Measurements from ENCODE around the gene C16orf86. TPM values are rescaled to one million over a fixed set of nuclear protein-coding genes. Genes with fewer than 3 reads are reported as not detected.

Gene C16orf86
- total and polyA plus RNA-seq, 12 donors, result 0.57 to 17.9 (median 8.0) TPM

- DNase-seq, result no peak
- Histone ChIP-seq H3K4me1 (replicated peaks in 1 of 2) (peaks cover 21 to 47% of the 10 kb centered on the region in 2 donors), H3K27me3 (no peaks in the 10 kb centered on the region), H3K36me3 (replicated peaks in 1 of 2) (no peaks in the 10 kb centered on the region), H3K27ac (no peak overlapping the region), H3K9me3 (replicated peaks in 1 of 3) (no peaks in the 10 kb centered on the region), H3K4me3 (no peak overlapping the region)
- WGBS, 4 donors, result 84 to 91% (median 88%) methylated on average over 7 to 10 of the region's 10 CpGs
- intact Hi-C loops (cut with DNase I), result loop anchor here (5.0 to 10.0 kb wide), 5 partner anchors 133 to 365 kb away; no protein-coding TSS in a partner anchor
- TF ChIP-seq CTCF (IDR thresholded peaks at IDR 0.05) (no peak), POLR2A (IDR thresholded peaks at IDR 0.05) (no peak)
Measured at GRCh38 chr16:67669499-67670101, 3.0 kb downstream of the C16orf86 start.

- no peaks in the 10 kb centered on the region for H3K27me3 ChIP-seq
- 30 to 35% (median 31%) methylated on average over 4 of the region's 4 CpGs for WGBS, 4 donors
- DNase-seq, result peak in 3 of 7 donors; percentile 53 to 67 (median 59)
- intact Hi-C loops (cut with DNase I), result loop anchor here (5.0 to 10.0 kb wide), 4 partner anchors 142 to 362 kb away; no protein-coding TSS in a partner anchor
- TF ChIP-seq POLR2A (IDR thresholded peaks at IDR 0.05) (no peak), CTCF (IDR thresholded peaks at IDR 0.05) (no peak)
- no peaks in the 10 kb centered on the region for H3K9me3 ChIP-seq (replicated peaks in 1 of 3)
- peaks cover 17 to 35% of the 10 kb centered on the region in 2 donors for H3K4me1 ChIP-seq (replicated peaks in 1 of 2)
- no peak overlapping the region for H3K4me3 ChIP-seq
- H3K36me3 ChIP-seq (replicated peaks in 1 of 2), result peaks cover 0 to 9% of the 10 kb centered on the region in 2 donors
- H3K27ac ChIP-seq, result peak overlapping the region in 2 of 5 donors; percentile 72 to 87
Measured at GRCh38 chr16:67672306-67672705, 5.7 kb downstream of the C16orf86 start.

- intact Hi-C loops (cut with DNase I), result loop anchor here (5.0 to 10.0 kb wide), 4 partner anchors 142 to 362 kb away; no protein-coding TSS in a partner anchor
- WGBS, 4 donors, result 39 to 53% (median 43%) methylated on average over 7 to 13 of the region's 13 CpGs
Measured at GRCh38 chr16:67672739-67673662, 6.4 kb downstream of the C16orf86 start.

More at GRCh38 chr16:67672739-67673662, 6.4 kb downstream of the C16orf86 start:
- TF ChIP-seq CTCF (IDR thresholded peaks at IDR 0.05) (peak; percentile 66 to 88 (median 82)), POLR2A (IDR thresholded peaks at IDR 0.05) (no peak)
- peak overlapping the region; percentile 10 to 87 (median 47) for H3K27ac ChIP-seq
- no peaks in the 10 kb centered on the region for H3K27me3 ChIP-seq
- peaks cover 0 to 9% of the 10 kb centered on the region in 2 donors for H3K36me3 ChIP-seq (replicated peaks in 1 of 2)
- peaks cover 12 to 29% of the 10 kb centered on the region in 2 donors for H3K4me1 ChIP-seq (replicated peaks in 1 of 2)
- peak; percentile 74 to 90 (median 82) for DNase-seq
- H3K4me3 ChIP-seq, result no peak overlapping the region
- H3K9me3 ChIP-seq (replicated peaks in 1 of 3), result no peaks in the 10 kb centered on the region

Data from adrenal gland (tissue), 12 donors.